MM.1S (cell line): ENCODE data around the gene GPR89B.
A peak's percentile ranks its signal among the peaks of the same experiment; 100 is the strongest.

Source experiments
- DNase-seq: peaks from one replicate; pipeline ENCODE4 v3.0.0-alpha.2; 2015
- H2AFZ ChIP-seq: fragments of 300-600 bp; sonication (generic); 2 replicates; pipeline ENCODE4 v1.6.0; 2016; ENCODE audit warnings: antibody characterized with exemption, low read length
- H3F3A ChIP-seq: fragments of 300-600 bp; sonication (generic); 2 replicates; pipeline ENCODE4 v1.6.1; 2016; ENCODE audit warnings: mild to moderate bottlenecking, antibody characterized with exemption, low read length, moderate library complexity, mixed read lengths; ENCODE audit not compliant: insufficient read depth
- H3K27ac ChIP-seq: fragments of 300-600 bp; sonication (generic); 2 replicates; pipeline ENCODE4 v1.5.1; 2016; ENCODE audit warnings: mild to moderate bottlenecking, low read length
- H3K27me3 ChIP-seq: fragments of 300-600 bp; sonication (generic); replicated peaks from 2 replicates; pipeline ENCODE4 v1.6.0; 2016; ENCODE audit warnings: low read length; ENCODE audit not compliant: insufficient read depth
- H3K36me3 ChIP-seq: fragments of 300-600 bp; sonication (generic); replicated peaks from 2 replicates; pipeline ENCODE4 v1.6.1; 2016; ENCODE audit warnings: mild to moderate bottlenecking, low read length, mixed read lengths; ENCODE audit not compliant: insufficient read depth
- H3K4me1 ChIP-seq: fragments of 300-600 bp; sonication (generic); 2 replicates; pipeline ENCODE4 v1.6.1; 2016; ENCODE audit warnings: low read length, mixed read lengths
- H3K4me2 ChIP-seq: fragments of 300-600 bp; sonication (generic); 2 replicates; pipeline ENCODE4 v1.6.0; 2016; ENCODE audit warnings: low read depth, low read length
- H3K4me3 ChIP-seq: fragments of 300-600 bp; sonication (generic); 2 replicates; pipeline ENCODE4 v1.5.1; 2016; ENCODE audit warnings: low read length, mixed read lengths
- H3K79me2 ChIP-seq: fragments of 300-600 bp; sonication (generic); 2 replicates; pipeline ENCODE4 v1.6.1; 2016; ENCODE audit warnings: mixed run types, low read length, mixed read lengths
- H3K9ac ChIP-seq: fragments of 300-600 bp; sonication (generic); 2 replicates; pipeline ENCODE4 v1.6.1; 2016; ENCODE audit warnings: low read length, mixed read lengths
- H3K9me2 ChIP-seq: fragments of 300-600 bp; sonication (generic); replicated peaks from 2 replicates; pipeline ENCODE4 v1.6.1; 2016; ENCODE audit warnings: mild to moderate bottlenecking, low read length, mixed read lengths; ENCODE audit not compliant: insufficient read depth
- H3K9me3 ChIP-seq: fragments of 300-600 bp; sonication (generic); replicated peaks from 2 replicates; pipeline ENCODE4 v1.6.1; 2016; ENCODE audit warnings: mild to moderate bottlenecking, low read length, mixed read lengths; ENCODE audit not compliant: insufficient read depth
- H4K20me1 ChIP-seq: fragments of 300-600 bp; sonication (generic); 2 replicates; pipeline ENCODE4 v1.6.1; 2016; ENCODE audit warnings: mild to moderate bottlenecking, low read length, moderate library complexity, mixed read lengths; ENCODE audit not compliant: insufficient read depth
- EZH2 ChIP-seq: fragments of 300-600 bp; sonication (generic); optimal IDR thresholded peaks from 2 replicates; pipeline ENCODE3; 2017; ENCODE audit warnings: low read depth, mild to moderate bottlenecking, antibody characterized with exemption, low read length, mixed read lengths
- EZH2phosphoT487 ChIP-seq: fragments of 300-600 bp; sonication (generic); IDR thresholded peaks from 2 replicates; pipeline ENCODE4 v1.6.1; 2018; ENCODE audit warnings: antibody characterized with exemption, low read length
- TF ChIP-seq, protein P1 (sequence below): fragments of 300-600 bp; sonication (generic); IDR thresholded peaks from 2 replicates; pipeline ENCODE4 v1.5.1; 2016; ENCODE audit warnings: antibody characterized with exemption, low read length, mixed read lengths

Gene GPR89B

DNA sequence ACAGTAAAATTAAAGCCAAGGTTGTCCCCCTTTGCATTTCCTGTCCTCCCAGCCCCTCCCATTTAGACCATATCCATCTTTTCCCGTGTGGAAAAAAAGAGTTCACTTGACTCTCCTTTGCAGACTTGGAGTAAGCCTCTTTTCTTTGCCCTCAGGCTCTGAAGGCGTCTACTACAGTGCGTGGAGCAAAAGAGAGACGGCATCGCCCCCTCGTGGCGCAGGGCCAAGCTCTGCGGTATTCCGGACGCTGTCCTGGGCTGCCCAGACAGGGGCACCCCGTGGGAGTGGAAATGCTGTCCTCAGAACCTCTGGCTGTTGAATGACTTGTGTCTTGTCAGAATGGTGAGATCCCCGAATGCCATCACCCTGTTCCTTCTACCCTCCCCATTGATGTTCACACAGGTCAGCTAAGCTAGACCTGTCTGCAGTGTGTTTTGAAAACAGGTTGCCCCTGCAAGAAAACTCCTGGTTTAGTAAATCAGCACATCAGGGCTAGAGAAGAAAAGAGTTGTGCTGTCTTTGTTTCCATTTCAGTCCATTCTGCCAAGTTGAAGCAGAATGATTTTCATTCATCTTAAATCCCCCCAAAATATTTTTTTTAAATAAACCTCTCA, 37.9 kb upstream of the GPR89B start:
- Histone ChIP-seq H2AFZ (peak overlapping the region; percentile 21; the same call in 1 of the 2 replicates), H3K4me2 (no peak overlapping the region)

DNA sequence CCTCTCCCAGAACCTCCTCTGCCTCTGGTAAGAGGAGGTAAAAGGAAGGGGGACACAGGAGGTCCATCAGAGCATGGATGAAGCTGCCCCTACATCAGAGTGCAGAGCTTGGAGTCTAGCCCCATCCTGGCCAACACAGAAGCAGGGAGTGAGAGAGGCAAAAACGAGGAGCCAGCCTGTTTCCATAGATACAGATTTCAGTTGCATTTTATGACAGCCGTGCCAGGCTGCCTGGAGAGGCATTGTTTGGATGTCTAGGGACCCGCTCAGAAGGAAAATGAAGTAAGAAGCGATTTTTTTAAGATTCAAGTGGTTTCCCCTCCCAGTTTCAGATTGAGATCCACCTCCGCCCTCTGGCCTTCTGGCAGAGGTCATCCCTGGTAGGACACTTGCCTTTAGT, 37.1 kb upstream of the GPR89B start:
- no peaks in the 10 kb centered on the region for H4K20me1 ChIP-seq
- no peaks in the 10 kb centered on the region for H3K36me3 ChIP-seq
- no peak overlapping the region for H3K9ac ChIP-seq
- no peak overlapping the region for H3K4me3 ChIP-seq
- TF ChIP-seq, protein P1, sequence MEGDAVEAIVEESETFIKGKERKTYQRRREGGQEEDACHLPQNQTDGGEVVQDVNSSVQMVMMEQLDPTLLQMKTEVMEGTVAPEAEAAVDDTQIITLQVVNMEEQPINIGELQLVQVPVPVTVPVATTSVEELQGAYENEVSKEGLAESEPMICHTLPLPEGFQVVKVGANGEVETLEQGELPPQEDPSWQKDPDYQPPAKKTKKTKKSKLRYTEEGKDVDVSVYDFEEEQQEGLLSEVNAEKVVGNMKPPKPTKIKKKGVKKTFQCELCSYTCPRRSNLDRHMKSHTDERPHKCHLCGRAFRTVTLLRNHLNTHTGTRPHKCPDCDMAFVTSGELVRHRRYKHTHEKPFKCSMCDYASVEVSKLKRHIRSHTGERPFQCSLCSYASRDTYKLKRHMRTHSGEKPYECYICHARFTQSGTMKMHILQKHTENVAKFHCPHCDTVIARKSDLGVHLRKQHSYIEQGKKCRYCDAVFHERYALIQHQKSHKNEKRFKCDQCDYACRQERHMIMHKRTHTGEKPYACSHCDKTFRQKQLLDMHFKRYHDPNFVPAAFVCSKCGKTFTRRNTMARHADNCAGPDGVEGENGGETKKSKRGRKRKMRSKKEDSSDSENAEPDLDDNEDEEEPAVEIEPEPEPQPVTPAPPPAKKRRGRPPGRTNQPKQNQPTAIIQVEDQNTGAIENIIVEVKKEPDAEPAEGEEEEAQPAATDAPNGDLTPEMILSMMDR = no peak
- TF ChIP-seq EZH2phosphoT487 (no peak), EZH2 (no peak)
- H2AFZ ChIP-seq = no peak overlapping the region
- H3K9me3 ChIP-seq = no peaks in the 10 kb centered on the region
- no peaks in the 10 kb centered on the region for H3K9me2 ChIP-seq
- no peaks in the 10 kb centered on the region for H3K27me3 ChIP-seq
- no peak overlapping the region for H3K4me2 ChIP-seq
- H3K27ac ChIP-seq = no peak overlapping the region
- no peaks in the 10 kb centered on the region for H3K4me1 ChIP-seq
- no peaks in the 10 kb centered on the region for H3K79me2 ChIP-seq
- H3F3A ChIP-seq = no peaks in the 10 kb centered on the region
- no peak for DNase-seq

More for the DNA sequence above, 37.9 kb upstream of the GPR89B start:
- H3K9me2 ChIP-seq = no peaks in the 10 kb centered on the region
- no peaks in the 10 kb centered on the region for H3K36me3 ChIP-seq
- H4K20me1 ChIP-seq = no peaks in the 10 kb centered on the region
- no peak overlapping the region for H3K9ac ChIP-seq
- H3K4me1 ChIP-seq = no peaks in the 10 kb centered on the region
- TF ChIP-seq, protein P1 = peak; percentile 97
- TF ChIP-seq EZH2 (no peak), EZH2phosphoT487 (no peak)
- no peak overlapping the region for H3K27ac ChIP-seq
- no peaks in the 10 kb centered on the region for H3K79me2 ChIP-seq
- DNase-seq = peak; percentile 80
- H3K4me3 ChIP-seq = no peak overlapping the region
- H3F3A ChIP-seq = no peaks in the 10 kb centered on the region
- H3K27me3 ChIP-seq = no peaks in the 10 kb centered on the region
- no peaks in the 10 kb centered on the region for H3K9me3 ChIP-seq

DNA sequence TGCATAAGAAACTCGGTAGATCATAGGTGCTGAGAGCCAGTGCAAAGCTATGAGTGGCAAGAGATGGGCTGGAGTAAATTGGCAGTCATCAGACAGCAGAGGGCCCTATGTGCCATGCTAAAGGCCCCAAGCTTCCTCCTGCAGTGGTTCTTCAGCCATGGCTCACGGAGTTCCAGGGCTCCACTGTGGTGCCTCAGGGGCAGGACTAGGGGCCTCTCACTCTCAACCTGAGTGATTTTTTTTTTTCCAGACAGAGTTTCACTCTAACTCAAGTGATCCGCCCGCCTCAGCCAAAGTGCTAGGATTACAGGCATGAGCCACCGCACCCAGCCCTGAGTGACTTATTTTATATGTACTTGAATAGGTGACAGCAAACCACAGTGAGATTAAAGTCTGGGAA, 36.0 kb upstream of the GPR89B start:
- Histone ChIP-seq H2AFZ (no peak overlapping the region), H3K9me3 (no peaks in the 10 kb centered on the region), H3K4me2 (no peak overlapping the region), H3K4me1 (no peaks in the 10 kb centered on the region), H3K9ac (no peak overlapping the region), H4K20me1 (no peaks in the 10 kb centered on the region), H3K79me2 (no peaks in the 10 kb centered on the region), H3K9me2 (no peaks in the 10 kb centered on the region), H3K27ac (no peak overlapping the region), H3F3A (no peaks in the 10 kb centered on the region), H3K27me3 (no peaks in the 10 kb centered on the region), H3K36me3 (no peaks in the 10 kb centered on the region), H3K4me3 (no peak overlapping the region)
- TF ChIP-seq EZH2 (no peak), EZH2phosphoT487 (no peak)
- TF ChIP-seq, protein P1 = no peak
- no peak for DNase-seq
